DOHH2 (cell line): ENCODE results near the gene SNX30.

Experiments
- H3F3A ChIP-seq: fragments of 200-600 bp; sonication (generic), shearing (Covaris generic); 2 replicates; pipeline ENCODE4 v1.6.0; 2016; ENCODE audit warnings: antibody characterized with exemption, mild to moderate bottlenecking; ENCODE audit not compliant: control insufficient read depth, insufficient read depth
- H3K27ac ChIP-seq: fragments of 200-600 bp; sonication (generic); 2 replicates; pipeline ENCODE4 v1.5.1; 2014; ENCODE audit warnings: low read depth, mild to moderate bottlenecking, low read length, moderate library complexity
- H3K27me3 ChIP-seq: fragments of 200-600 bp; sonication (generic); 2 replicates; pipeline ENCODE4 v1.6.1; 2014; ENCODE audit warnings: mild to moderate bottlenecking, low read length, mixed read lengths; ENCODE audit not compliant: control insufficient read depth
- H3K36me3 ChIP-seq: fragments of 200-600 bp; sonication (generic); 2 replicates; pipeline ENCODE4 v1.6.1; 2014; ENCODE audit warnings: mild to moderate bottlenecking, low read length, moderate library complexity, mixed read lengths; ENCODE audit not compliant: control insufficient read depth
- H3K4me1 ChIP-seq: fragments of 200-600 bp; sonication (generic); 2 replicates; pipeline ENCODE4 v1.6.1; 2014; ENCODE audit warnings: mild to moderate bottlenecking, low read length, mixed read lengths; ENCODE audit not compliant: control insufficient read depth
- H3K4me2 ChIP-seq: fragments of 200-600 bp; sonication (generic); 2 replicates; pipeline ENCODE4 v1.6.0; 2014; ENCODE audit warnings: mild to moderate bottlenecking, low read length, moderate library complexity
- H3K4me3 ChIP-seq: fragments of 200-600 bp; sonication (generic); 2 replicates; pipeline ENCODE4 v1.5.1; 2014; ENCODE audit warnings: mild to moderate bottlenecking, low read length, mixed read lengths
- H3K79me2 ChIP-seq: fragments of 200-600 bp; sonication (generic); 2 replicates; pipeline ENCODE4 v1.6.1; 2014; ENCODE audit warnings: mild to moderate bottlenecking, low read length, mixed read lengths; ENCODE audit not compliant: control insufficient read depth
- H3K9me2 ChIP-seq: fragments of 200-600 bp; sonication (generic); replicated peaks from 2 replicates; pipeline ENCODE4 v1.6.1; 2014; ENCODE audit warnings: mild to moderate bottlenecking, low read length, mixed read lengths; ENCODE audit not compliant: control insufficient read depth
- H3K9me3 ChIP-seq: fragments of 200-600 bp; sonication (generic); 2 replicates; pipeline ENCODE4 v1.6.1; 2014; ENCODE audit warnings: antibody characterized with exemption, low read length, mixed read lengths; ENCODE audit not compliant: control insufficient read depth, insufficient read depth
- H4K20me1 ChIP-seq: fragments of 200-600 bp; sonication (generic); 2 replicates; pipeline ENCODE4 v1.6.0; 2014; ENCODE audit warnings: low read depth, mild to moderate bottlenecking, antibody characterized with exemption, low read length, moderate library complexity; ENCODE audit not compliant: control insufficient read depth, insufficient read depth
- CTCF ChIP-seq: fragments of 200-600 bp; sonication (generic); IDR thresholded peaks from one replicate; pipeline ENCODE4 v1.5.1; 2014; ENCODE audit warnings: antibody characterized with exemption, mild to moderate bottlenecking, low read depth, low read length; ENCODE audit not compliant: poor library complexity, severe bottlenecking
- EZH2phosphoT487 ChIP-seq: fragments of 200-600 bp; sonication (generic); IDR thresholded peaks from 2 replicates; pipeline ENCODE4 v1.6.1; 2017; ENCODE audit warnings: borderline replicate concordance, mild to moderate bottlenecking, antibody characterized with exemption, low read length, moderate library complexity, mixed read lengths

Gene SNX30

GRCh38 chr9:112762726-112763518, 12.4 kb downstream of the SNX30 start:
- Histone ChIP-seq H3F3A (no peaks in the 10 kb centered on the region), H3K27me3 (no peaks in the 10 kb centered on the region), H3K4me3 (no peak overlapping the region), H3K9me2 (no peaks in the 10 kb centered on the region), H3K9me3 (no peaks in the 10 kb centered on the region), H3K27ac (no peak overlapping the region), H4K20me1 (no peaks in the 10 kb centered on the region), H3K36me3 (peaks cover 2% of the 10 kb centered on the region; the same call in 1 of the 2 replicates), H3K4me2 (no peak overlapping the region), H3K79me2 (peaks cover 78% of the 10 kb centered on the region), H3K4me1 (no peaks in the 10 kb centered on the region)
- TF ChIP-seq EZH2phosphoT487 (no peak), CTCF (no peak)

GRCh38 chr9:112764344-112764743, 13.8 kb downstream of the SNX30 start:
- H3F3A ChIP-seq = no peaks in the 10 kb centered on the region
- peaks cover 5% of the 10 kb centered on the region; the same call in 1 of the 2 replicates for H3K36me3 ChIP-seq
- H3K4me2 ChIP-seq = no peak overlapping the region
- no peak for TF ChIP-seq CTCF
- TF ChIP-seq EZH2phosphoT487 = no peak
- H3K79me2 ChIP-seq = peaks cover 74% of the 10 kb centered on the region
- no peak overlapping the region for H3K4me3 ChIP-seq
- H3K27me3 ChIP-seq = no peaks in the 10 kb centered on the region
- no peaks in the 10 kb centered on the region for H3K9me2 ChIP-seq
- H3K4me1 ChIP-seq = no peaks in the 10 kb centered on the region
- H4K20me1 ChIP-seq = no peaks in the 10 kb centered on the region
- H3K9me3 ChIP-seq = no peaks in the 10 kb centered on the region
- no peak overlapping the region for H3K27ac ChIP-seq

GRCh38 chr9:112764837-112765236, 14.3 kb downstream of the SNX30 start:
- Histone ChIP-seq H3K4me2 (no peak overlapping the region), H3K9me3 (no peaks in the 10 kb centered on the region), H3K36me3 (peaks cover 5% of the 10 kb centered on the region; the same call in 1 of the 2 replicates), H3F3A (no peaks in the 10 kb centered on the region), H3K9me2 (no peaks in the 10 kb centered on the region), H3K79me2 (peaks cover 76% of the 10 kb centered on the region), H3K27me3 (no peaks in the 10 kb centered on the region), H4K20me1 (no peaks in the 10 kb centered on the region), H3K27ac (no peak overlapping the region), H3K4me1 (no peaks in the 10 kb centered on the region), H3K4me3 (no peak overlapping the region)
- TF ChIP-seq CTCF = no peak
- TF ChIP-seq EZH2phosphoT487 = no peak
